ENCODE results near the gene INPP5K. TPM values are rescaled to one million over a fixed set of nuclear protein-coding genes. Genes with fewer than 3 reads are reported as not detected.
A peak's percentile ranks its signal among the peaks of the same experiment; 100 is the strongest.

Gene INPP5K
- total RNA-seq, 1 donor from 2014 or later = 21.4 TPM

GRCh38 chr17:1505586-1505985 lies 10.8 kb downstream of the INPP5K start:
- no peak for ATAC-seq

- no peak for ATAC-seq
Observed at GRCh38 chr17:1504866-1505265, 11.5 kb downstream of the INPP5K start.

- ATAC-seq = no peak
Observed at GRCh38 chr17:1503699-1504098, 12.7 kb downstream of the INPP5K start.

GRCh38 chr17:1498869-1499268 lies 17.5 kb downstream of the INPP5K start:
- no peak for ATAC-seq

- no peak for ATAC-seq
Observed at GRCh38 chr17:1498233-1498632, 18.2 kb downstream of the INPP5K start.

GRCh38 chr17:1497831-1498230 lies 18.6 kb downstream of the INPP5K start:
- no peak for ATAC-seq

GRCh38 chr17:1496869-1497268 lies 19.5 kb downstream of the INPP5K start:
- no peak for ATAC-seq

GRCh38 chr17:1495265-1495989 lies 21.0 kb downstream of the INPP5K start:
- no peak for ATAC-seq

GRCh38 chr17:1494736-1495253 lies 21.6 kb downstream of the INPP5K start:
- ATAC-seq = no peak

GRCh38 chr17:1494203-1494602 lies 22.2 kb downstream of the INPP5K start:
- ATAC-seq = no peak

GRCh38 chr17:1493291-1493980 lies 23.0 kb downstream of the INPP5K start:
- ATAC-seq = no peak

- ATAC-seq = no peak
Observed at GRCh38 chr17:1492249-1493206, 23.9 kb downstream of the INPP5K start, which contains the start of gene MYO1C. Gene MYO1C (minus strand): TSS chr17:1492686. CDS start chr17:1492487, 199 bp downstream.

- ATAC-seq = peak; percentile 61
Observed at GRCh38 chr17:1491443-1492248, 24.8 kb downstream of the INPP5K start.

GRCh38 chr17:1490643-1491442 lies 25.6 kb downstream of the INPP5K start:
- peak; percentile 45 for ATAC-seq

GRCh38 chr17:1488826-1489270 lies 27.6 kb downstream of the INPP5K start:
- no peak for ATAC-seq

GRCh38 chr17:1487939-1488825 lies 28.2 kb downstream of the INPP5K start:
- peak; percentile 56 for ATAC-seq

- ATAC-seq = peak; percentile 38
Observed at GRCh38 chr17:1486802-1487695, 29.4 kb downstream of the INPP5K start.
